ENCODE measurements around the gene CRPPA.

The CRPPA gene

DNA sequence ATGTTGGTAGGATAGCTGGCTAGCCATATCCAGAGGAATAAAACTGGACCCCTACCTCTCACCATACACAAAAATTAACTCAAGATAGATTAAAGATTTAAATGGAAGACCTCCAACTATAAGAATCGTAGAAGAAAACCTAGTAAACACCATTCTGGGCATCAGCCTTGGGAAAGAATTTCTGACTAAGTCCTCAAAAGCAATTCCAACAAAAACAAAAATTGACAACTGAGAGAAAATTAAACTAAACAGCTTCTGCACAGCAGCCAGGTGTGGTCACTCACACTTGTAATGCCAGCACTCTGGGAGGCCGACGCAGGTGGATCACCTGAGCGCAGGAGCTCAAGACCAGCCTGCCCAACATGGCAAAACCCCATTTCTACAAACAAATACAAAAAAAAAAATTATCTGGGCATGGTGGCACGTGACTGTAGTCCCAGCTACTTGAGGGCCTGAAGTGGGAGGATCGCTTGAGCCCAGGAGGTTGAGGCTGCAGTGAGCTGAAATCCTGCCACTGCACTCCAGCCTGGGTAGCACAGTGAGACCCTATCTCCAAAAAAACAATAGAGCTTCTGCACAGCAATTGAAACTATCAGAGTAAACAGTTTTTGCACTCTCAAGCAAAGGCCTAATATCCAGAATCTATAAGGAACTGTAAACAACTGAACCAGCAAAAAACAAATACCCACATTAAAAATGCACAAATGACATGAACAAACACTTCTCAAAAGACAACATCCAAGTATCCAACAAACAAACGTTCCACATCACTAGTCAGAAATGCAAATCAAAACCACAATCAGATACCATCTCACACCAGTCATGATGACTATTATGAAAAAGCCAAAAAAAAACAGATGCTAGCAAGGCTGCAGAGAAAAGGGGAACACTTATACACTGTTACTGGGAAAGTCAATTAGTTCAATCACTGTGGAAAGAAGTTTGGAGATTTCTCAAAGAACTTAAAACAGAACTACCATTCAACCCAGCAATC lies 4.8 kb downstream of the CRPPA start:
- H3K36me3 Mint-ChIP-seq (ENCODE audit: low read depth), result peaks cover 2% of the 10 kb centered on the region
- H3K4me1 Mint-ChIP-seq (ENCODE audit: low read depth), result peaks cover 12% of the 10 kb centered on the region
- peaks cover 8% of the 10 kb centered on the region for H3K9me3 Mint-ChIP-seq
- no peaks in the 10 kb centered on the region for H3K27me3 Mint-ChIP-seq (ENCODE audit: low read depth)
- H3K27ac Mint-ChIP-seq, result no peak overlapping the region
- no peak overlapping the region for H3K4me3 Mint-ChIP-seq

DNA sequence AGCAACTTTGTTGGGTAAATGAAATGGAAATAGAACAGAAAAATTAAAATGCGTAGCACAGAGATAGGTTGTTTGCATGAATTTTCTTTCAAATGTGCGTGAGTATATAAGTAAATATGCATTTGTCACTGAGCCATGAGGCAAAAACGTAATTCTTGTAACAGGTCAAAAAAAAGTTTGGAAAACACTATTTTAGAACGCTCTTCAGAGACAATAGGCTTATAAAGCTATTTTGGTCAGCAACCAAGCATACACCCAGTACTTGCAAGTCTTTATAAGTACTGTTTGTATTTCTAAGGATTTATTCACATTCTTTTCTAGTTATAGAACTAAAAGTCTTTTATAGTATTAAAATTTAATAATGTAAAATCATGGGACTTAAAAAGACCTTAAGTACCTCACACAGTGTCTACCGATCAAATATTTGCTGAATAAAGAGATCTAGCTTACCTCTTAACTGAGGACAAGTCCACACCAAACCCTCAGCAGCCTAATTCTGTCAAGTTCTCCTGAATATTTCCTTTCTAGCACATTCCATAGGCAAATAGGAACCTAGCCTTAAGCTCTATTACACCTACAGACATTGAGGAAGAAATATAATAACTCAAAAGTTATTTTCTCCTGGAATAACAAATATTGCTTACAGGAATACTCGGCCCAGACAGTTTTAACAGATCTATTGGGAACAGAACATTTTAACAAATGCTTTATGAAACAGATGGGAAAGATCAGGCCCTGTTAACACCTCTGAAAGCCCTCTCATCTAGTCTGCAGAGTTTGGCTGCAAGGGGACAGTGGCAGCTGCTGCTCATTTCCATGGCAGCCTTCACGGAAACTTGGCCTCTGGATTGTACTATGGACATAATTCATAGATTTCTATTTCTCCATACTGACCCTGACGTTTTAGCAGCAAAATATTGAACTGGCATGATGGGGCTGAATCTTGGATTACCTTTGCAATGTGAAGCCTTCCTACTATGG lies 8.8 kb downstream of the CRPPA start:
- no peaks in the 10 kb centered on the region for H3K27me3 Mint-ChIP-seq (ENCODE audit: low read depth)
- H3K27ac Mint-ChIP-seq, result no peak overlapping the region
- no peaks in the 10 kb centered on the region for H3K9me3 Mint-ChIP-seq
- no peak overlapping the region for H3K4me3 Mint-ChIP-seq
- H3K36me3 Mint-ChIP-seq (ENCODE audit: low read depth), result peaks cover 2% of the 10 kb centered on the region
- peaks cover 3% of the 10 kb centered on the region for H3K4me1 Mint-ChIP-seq (ENCODE audit: low read depth)

DNA sequence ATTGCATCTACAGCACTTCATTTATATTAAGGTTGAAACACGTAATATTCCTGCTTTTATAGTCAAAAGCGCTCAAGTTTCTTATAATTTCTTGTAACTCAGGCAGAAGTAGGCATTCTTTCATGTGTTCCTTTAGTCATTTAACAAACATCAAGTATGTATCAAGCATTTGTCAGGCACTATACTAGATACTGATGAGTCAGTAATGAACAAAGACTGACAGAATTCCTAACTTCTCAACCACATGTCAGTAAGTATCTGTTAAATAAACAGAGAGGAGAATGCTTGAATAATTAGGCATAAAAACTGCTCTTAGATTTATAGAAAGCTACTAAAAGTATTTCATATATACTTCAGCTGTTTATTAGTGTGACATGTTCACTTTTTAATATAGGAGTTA lies 9.9 kb downstream of the CRPPA start:
- Mint-ChIP-seq H3K4me3 (no peak overlapping the region), H3K36me3 (ENCODE audit: low read depth) (no peaks in the 10 kb centered on the region), H3K9me3 (no peaks in the 10 kb centered on the region), H3K4me1 (ENCODE audit: low read depth) (no peaks in the 10 kb centered on the region), H3K27me3 (ENCODE audit: low read depth) (no peaks in the 10 kb centered on the region), H3K27ac (no peak overlapping the region)

DNA sequence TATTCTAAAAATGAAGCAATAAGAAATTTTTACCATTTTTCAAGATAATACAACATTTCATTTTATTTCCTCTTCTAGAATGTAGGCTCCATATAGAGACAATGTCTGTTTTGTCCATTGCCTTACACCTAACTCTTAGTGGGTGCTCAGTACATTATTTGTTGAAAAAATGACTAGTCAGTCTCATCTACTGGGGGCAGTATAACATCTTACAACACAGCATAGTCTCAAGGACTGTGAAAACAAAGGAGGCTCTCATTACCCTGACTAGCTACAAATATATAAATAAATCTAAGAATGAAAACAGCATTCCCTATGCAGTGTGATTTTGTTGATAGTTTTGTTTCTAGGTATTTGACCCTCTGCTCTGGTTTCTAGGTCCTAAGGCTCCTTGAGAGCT lies 11.6 kb downstream of the CRPPA start:
- H3K27ac Mint-ChIP-seq, result no peak overlapping the region
- H3K4me1 Mint-ChIP-seq (ENCODE audit: low read depth), result no peaks in the 10 kb centered on the region
- no peak overlapping the region for H3K4me3 Mint-ChIP-seq
- H3K9me3 Mint-ChIP-seq, result no peaks in the 10 kb centered on the region
- H3K36me3 Mint-ChIP-seq (ENCODE audit: low read depth), result no peaks in the 10 kb centered on the region
- H3K27me3 Mint-ChIP-seq (ENCODE audit: low read depth), result no peaks in the 10 kb centered on the region

DNA sequence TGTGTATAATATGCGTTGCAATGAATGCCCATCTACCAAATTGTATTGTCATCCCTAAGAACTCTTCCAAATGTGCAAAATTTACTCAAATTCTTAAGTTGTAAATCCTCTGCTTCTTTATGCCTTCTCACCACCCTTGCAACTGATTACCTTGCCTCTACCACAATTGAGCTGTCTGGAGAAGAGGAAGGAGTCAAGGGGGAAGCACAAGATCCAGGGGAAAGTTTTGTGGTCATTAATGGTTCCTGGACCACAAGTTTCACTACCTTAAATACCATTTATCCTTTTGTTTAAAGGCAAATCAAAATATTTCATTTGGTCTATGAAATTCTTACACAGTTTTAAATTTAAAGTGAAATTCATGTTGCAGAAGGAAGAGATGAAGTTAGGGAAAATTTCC lies 16.7 kb downstream of the CRPPA start:
- H3K9me3 Mint-ChIP-seq, result peaks cover 23% of the 10 kb centered on the region
- no peaks in the 10 kb centered on the region for H3K4me1 Mint-ChIP-seq (ENCODE audit: low read depth)
- no peak overlapping the region for H3K4me3 Mint-ChIP-seq
- no peak overlapping the region for H3K27ac Mint-ChIP-seq
- H3K36me3 Mint-ChIP-seq (ENCODE audit: low read depth), result no peaks in the 10 kb centered on the region
- no peaks in the 10 kb centered on the region for H3K27me3 Mint-ChIP-seq (ENCODE audit: low read depth)

DNA sequence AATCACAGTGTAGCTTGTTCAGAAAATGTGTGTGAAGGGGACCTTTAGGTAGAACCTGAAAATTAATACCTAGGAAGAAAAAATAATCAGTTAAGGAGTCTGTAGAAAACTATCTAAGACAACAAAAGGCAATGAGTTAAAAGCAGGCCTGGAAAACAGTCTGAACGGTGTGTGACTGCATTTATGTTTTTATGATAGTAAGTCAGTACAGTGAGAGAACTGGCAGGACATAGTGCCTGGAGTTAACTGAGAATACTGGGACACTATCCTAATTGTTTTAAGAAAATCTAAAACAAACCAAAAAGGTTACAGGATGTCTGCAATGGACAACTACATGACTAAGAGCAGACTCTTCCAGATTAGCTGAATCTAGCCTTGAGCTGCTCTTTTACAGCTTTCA lies 17.9 kb downstream of the CRPPA start:
- Mint-ChIP-seq H3K4me3 (no peak overlapping the region), H3K27ac (no peak overlapping the region), H3K9me3 (peaks cover 26% of the 10 kb centered on the region), H3K4me1 (ENCODE audit: low read depth) (no peaks in the 10 kb centered on the region), H3K27me3 (ENCODE audit: low read depth) (no peaks in the 10 kb centered on the region), H3K36me3 (ENCODE audit: low read depth) (no peaks in the 10 kb centered on the region)

DNA sequence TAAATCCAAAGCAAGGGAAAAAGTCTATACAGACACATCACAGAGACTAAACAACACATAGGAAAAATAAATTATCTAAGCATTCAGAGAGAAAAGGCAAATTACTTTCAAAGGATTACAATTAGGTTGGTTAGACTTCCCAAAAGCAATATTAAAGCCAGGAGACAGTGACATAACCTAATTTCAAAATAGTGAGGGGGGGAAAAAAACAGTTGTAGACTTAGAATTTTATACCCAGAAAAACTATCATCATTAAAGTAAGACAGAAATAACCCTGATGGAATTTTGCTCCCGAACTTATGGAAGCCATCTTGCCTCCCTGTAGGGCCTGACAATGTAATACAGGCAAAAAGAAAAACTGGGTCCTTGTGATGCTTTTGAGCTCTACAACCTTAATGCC lies 18.4 kb downstream of the CRPPA start:
- Mint-ChIP-seq H3K4me1 (ENCODE audit: low read depth) (no peaks in the 10 kb centered on the region), H3K9me3 (peaks cover 28% of the 10 kb centered on the region), H3K36me3 (ENCODE audit: low read depth) (no peaks in the 10 kb centered on the region), H3K27ac (no peak overlapping the region), H3K27me3 (ENCODE audit: low read depth) (no peaks in the 10 kb centered on the region), H3K4me3 (no peak overlapping the region)

DNA sequence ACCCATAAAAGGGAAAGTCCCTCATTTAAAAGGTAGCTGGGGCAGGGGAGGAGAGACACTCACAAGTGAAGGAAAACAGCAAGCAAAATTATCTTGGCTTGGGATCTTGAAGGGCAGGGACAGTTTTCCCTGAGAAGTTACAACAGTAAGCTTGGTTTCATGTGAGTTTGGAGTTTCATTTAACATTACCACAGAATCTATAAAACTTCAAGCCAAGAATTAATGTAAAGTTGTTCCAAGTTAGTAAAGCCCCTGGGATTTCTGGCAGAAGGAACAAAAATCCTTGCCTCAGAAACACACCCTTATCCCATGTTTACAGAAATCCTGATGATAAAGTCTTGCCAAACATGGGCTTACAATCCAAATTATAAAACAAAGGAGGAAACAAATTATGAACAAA lies 19.2 kb downstream of the CRPPA start:
- H3K36me3 Mint-ChIP-seq (ENCODE audit: low read depth), result no peaks in the 10 kb centered on the region
- no peak overlapping the region for H3K4me3 Mint-ChIP-seq
- H3K27ac Mint-ChIP-seq, result no peak overlapping the region
- no peaks in the 10 kb centered on the region for H3K27me3 Mint-ChIP-seq (ENCODE audit: low read depth)
- peaks cover 35% of the 10 kb centered on the region for H3K9me3 Mint-ChIP-seq
- no peaks in the 10 kb centered on the region for H3K4me1 Mint-ChIP-seq (ENCODE audit: low read depth)

DNA sequence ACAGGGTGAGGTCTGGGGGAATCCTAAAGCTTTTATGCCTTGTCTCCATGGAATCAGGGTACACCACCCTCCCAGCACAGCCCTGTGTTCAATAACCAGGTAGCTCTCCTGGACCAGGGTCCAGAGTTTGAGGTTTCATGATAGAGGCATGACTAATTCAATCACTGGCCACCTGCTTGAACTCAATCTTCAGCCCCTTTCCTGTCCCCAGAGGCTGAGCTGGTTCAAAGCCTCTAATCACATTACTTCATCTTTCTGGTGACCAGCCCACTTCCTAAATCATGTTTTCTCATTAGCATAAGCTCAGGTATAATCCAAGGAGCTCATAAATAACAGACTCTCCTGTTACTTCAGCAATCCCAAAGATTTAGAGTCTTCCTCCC lies 20.5 kb downstream of the CRPPA start:
- H3K36me3 Mint-ChIP-seq (ENCODE audit: low read depth), result peaks cover 6% of the 10 kb centered on the region
- no peaks in the 10 kb centered on the region for H3K27me3 Mint-ChIP-seq (ENCODE audit: low read depth)
- H3K4me3 Mint-ChIP-seq, result no peak overlapping the region
- no peak overlapping the region for H3K27ac Mint-ChIP-seq
- H3K4me1 Mint-ChIP-seq (ENCODE audit: low read depth), result no peaks in the 10 kb centered on the region
- peaks cover 45% of the 10 kb centered on the region for H3K9me3 Mint-ChIP-seq

DNA sequence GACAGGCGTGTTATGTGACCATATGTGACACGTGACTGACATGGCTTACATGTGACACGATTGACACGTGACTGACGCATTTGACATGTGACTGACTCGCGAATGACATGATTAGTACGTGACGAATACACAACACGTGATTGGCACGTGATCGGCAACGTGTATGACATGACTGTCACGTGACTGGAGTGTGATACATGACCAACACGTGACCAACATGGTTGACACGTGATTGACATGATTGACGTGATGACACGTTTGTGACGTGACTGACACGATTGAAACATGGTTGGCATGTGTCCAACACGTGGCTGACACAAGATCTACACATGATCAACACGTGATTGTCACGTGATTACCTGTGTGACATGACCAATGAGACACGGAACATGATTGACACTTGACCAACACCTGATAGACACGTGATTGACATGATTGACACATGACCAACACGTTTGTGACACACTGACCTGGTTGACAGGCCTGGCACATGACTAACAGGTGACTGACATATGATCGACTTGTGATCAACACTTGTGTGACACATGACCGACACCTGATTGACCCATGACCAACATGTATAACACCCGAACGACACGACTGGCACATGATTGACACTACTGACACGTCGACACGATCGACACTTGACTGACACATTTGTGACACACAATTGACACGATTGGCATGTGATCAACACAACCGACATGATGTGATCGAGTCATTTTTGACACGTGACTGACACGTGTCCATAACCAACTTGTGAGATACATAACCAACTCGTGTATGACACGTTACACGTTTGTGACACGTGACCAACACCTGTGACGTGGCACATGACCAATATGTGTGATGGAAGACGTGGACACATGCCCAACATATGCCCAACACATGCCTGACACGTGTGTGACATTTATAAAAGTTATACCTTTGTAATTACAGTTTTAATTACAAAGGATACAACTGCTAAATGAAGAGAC lies 21.1 kb downstream of the CRPPA start:
- Mint-ChIP-seq H3K27me3 (ENCODE audit: low read depth) (no peaks in the 10 kb centered on the region), H3K27ac (no peak overlapping the region), H3K9me3 (peaks cover 49% of the 10 kb centered on the region), H3K4me1 (ENCODE audit: low read depth) (no peaks in the 10 kb centered on the region), H3K36me3 (ENCODE audit: low read depth) (peaks cover 6% of the 10 kb centered on the region), H3K4me3 (no peak overlapping the region)

DNA sequence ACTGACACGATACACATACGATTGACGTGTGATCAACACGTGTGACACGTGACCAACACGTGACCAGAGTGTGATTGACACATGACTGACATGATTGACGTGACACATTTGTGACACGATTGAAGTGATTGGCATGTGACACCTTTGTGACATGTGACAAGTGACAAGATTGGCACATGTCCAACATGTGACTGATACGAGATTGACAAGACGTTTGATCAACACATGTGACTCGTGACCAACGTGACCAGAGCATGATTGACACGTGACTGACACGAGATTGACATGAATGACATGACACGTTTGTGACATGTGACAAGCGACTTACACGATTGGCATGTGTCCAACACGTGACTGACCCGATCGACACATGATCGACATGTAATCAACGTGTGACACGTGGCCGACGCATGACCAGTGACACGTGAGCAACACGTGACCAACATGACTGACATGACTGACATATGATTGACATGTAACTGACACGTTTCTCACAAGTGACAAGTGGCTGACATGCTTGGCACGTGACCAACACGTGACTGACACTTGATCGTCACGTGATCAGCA lies 22.0 kb downstream of the CRPPA start:
- peaks cover 49% of the 10 kb centered on the region for H3K9me3 Mint-ChIP-seq
- peaks cover 6% of the 10 kb centered on the region for H3K36me3 Mint-ChIP-seq (ENCODE audit: low read depth)
- H3K4me1 Mint-ChIP-seq (ENCODE audit: low read depth), result no peaks in the 10 kb centered on the region
- no peaks in the 10 kb centered on the region for H3K27me3 Mint-ChIP-seq (ENCODE audit: low read depth)
- no peak overlapping the region for H3K27ac Mint-ChIP-seq
- no peak overlapping the region for H3K4me3 Mint-ChIP-seq

DNA sequence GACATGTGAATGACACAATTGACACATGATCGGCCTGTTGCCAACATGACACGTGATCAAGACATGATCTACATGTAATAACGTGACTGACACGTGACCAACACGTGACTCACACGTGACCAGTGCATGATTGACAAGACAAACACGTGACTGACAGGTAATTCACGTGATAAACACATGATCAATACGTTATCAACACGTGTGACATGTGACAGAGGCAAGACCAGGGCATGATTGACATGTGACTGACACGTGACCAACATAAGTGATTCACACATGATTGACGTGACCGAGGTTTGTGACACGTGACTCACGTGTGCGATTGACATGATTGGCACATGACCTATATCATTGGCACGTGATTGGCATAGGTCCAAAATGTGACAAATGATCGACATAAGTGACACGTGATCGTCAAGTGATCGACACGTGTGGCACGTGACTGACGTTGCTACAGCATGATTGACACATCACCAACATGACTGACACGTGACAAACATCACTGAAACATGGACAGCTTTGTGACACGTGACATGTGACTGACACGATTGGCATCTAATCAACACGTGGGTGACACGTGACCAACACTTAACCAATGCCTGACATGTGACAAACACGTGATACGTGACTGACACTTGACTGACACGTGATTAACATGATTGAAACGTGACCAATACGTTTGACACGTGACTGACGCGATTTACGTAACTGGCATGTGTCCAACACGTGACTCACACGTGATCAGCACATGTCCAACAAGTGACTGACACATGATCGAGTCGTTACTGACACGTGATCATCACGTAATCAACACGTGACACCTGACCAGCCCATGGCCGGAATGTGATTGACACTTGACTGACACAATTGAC lies 23.0 kb downstream of the CRPPA start:
- H3K4me1 Mint-ChIP-seq (ENCODE audit: low read depth), result no peaks in the 10 kb centered on the region
- peaks cover 6% of the 10 kb centered on the region for H3K36me3 Mint-ChIP-seq (ENCODE audit: low read depth)
- no peak overlapping the region for H3K4me3 Mint-ChIP-seq
- H3K27me3 Mint-ChIP-seq (ENCODE audit: low read depth), result no peaks in the 10 kb centered on the region
- H3K27ac Mint-ChIP-seq, result no peak overlapping the region
- H3K9me3 Mint-ChIP-seq, result peaks cover 52% of the 10 kb centered on the region

Data from T-helper 1 cell treated with Interleukin-12 subunit alpha and Interleukin-12 subunit beta and Interleukin-4 antibody, amounts not matched to agents 30 μg/mL and 1 μg/mL, for 36 hours (primary cell).